Karpas-422 (cell line): ENCODE measurements around the gene TMEM52B. TPM values are rescaled to one million over a fixed set of nuclear protein-coding genes. Genes with fewer than 3 reads are reported as not detected.

Experiments used
- DNase-seq: peaks from one replicate; pipeline ENCODE4 v3.0.0-alpha.2; 2015
- H2AFZ ChIP-seq: fragments of 200-600 bp; sonication (generic); 2 replicates; pipeline ENCODE4 v1.6.1; 2014; ENCODE audit warnings: antibody characterized with exemption, low read length, mixed read lengths
- H3K27ac ChIP-seq: fragments of 200-600 bp; sonication (generic); 2 replicates; pipeline ENCODE4 v1.5.1; 2014; ENCODE audit warnings: mild to moderate bottlenecking, low read length, moderate library complexity
- H3K27me3 ChIP-seq: fragments of 200-600 bp; sonication (generic); 2 replicates; pipeline ENCODE4 v1.6.1; 2014; ENCODE audit warnings: low read length, mixed read lengths
- H3K36me3 ChIP-seq: fragments of 200-600 bp; sonication (generic); 2 replicates; pipeline ENCODE4 v1.6.1; 2014; ENCODE audit warnings: low read length, mixed read lengths; ENCODE audit not compliant: insufficient read depth
- H3K4me1 ChIP-seq: fragments of 200-600 bp; sonication (generic); 2 replicates; pipeline ENCODE4 v1.6.1; 2014; ENCODE audit warnings: mild to moderate bottlenecking, low read length, mixed read lengths
- H3K4me2 ChIP-seq: fragments of 200-600 bp; sonication (generic); 2 replicates; pipeline ENCODE4 v1.6.1; 2014; ENCODE audit warnings: low read length, low read depth, mild to moderate bottlenecking; ENCODE audit not compliant: poor library complexity, severe bottlenecking
- H3K4me3 ChIP-seq: fragments of 200-600 bp; sonication (generic); 2 replicates; pipeline ENCODE4 v1.5.1; 2014; ENCODE audit warnings: mild to moderate bottlenecking, antibody characterized with exemption, low read length, mixed read lengths
- H3K79me2 ChIP-seq: fragments of 200-600 bp; sonication (generic); 2 replicates; pipeline ENCODE4 v1.6.1; 2014; ENCODE audit warnings: mild to moderate bottlenecking, low read length, mixed read lengths
- H3K9ac ChIP-seq: fragments of 200-600 bp; sonication (generic); 2 replicates; pipeline ENCODE4 v1.6.0; 2014; ENCODE audit warnings: low read length
- H3K9me2 ChIP-seq: fragments of 200-600 bp; sonication (generic), shearing (Covaris generic); replicated peaks from 2 replicates; pipeline ENCODE4 v1.6.0; 2014; ENCODE audit warnings: mild to moderate bottlenecking, low read length, moderate library complexity; ENCODE audit not compliant: insufficient read depth
- H3K9me3 ChIP-seq: fragments of 300-700, 200-600 bp; sonication (generic); 2 replicates; pipeline ENCODE4 v1.6.1; 2014; ENCODE audit warnings: low read length, mixed read lengths
- H4K20me1 ChIP-seq: fragments of 200-600 bp; sonication (generic); 2 replicates; pipeline ENCODE4 v1.6.1; 2014; ENCODE audit warnings: mild to moderate bottlenecking, antibody characterized with exemption, low read length, low read depth; ENCODE audit not compliant: insufficient read depth
- total RNA-seq: library from RNA; depleted of rRNA; stranded (reverse); fragments of >200 nt; shearing (Covaris generic); gene quantifications from 2 replicates; pipeline ENCODE4 v1.2.3, GENCODE V29; 2014; ENCODE audit warnings: low replicate concordance

TMEM52B gene
- total RNA-seq, 1 experiment from 2014 or later = not detected

DNA sequence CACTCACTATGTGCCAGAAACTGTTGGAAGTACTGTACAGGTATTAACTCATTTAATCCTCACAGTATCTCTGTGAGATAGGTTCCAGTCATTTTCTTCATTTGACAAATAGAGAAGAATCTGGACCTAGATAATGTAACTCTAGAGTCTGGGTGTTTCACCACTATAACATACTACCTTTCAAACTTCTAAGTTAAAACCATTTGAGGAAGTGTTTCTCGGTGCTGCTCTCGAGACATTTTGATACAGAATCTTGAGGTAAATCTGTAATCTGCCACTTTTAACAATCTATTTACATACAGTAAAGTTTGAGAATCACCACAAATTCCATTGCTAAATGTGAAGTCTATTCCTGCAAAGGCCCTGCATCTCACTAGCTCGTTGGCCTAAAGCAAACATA lies 15.7 kb upstream of the TMEM52B start:
- Histone ChIP-seq H3K79me2 (no peaks in the 10 kb centered on the region), H3K4me3 (no peak overlapping the region), H3K4me2 (no peak overlapping the region), H3K9ac (no peak overlapping the region), H3K27ac (no peak overlapping the region), H3K36me3 (no peaks in the 10 kb centered on the region), H3K27me3 (no peaks in the 10 kb centered on the region; the same call in 1 of the 2 replicates), H3K4me1 (no peaks in the 10 kb centered on the region), H3K9me2 (no peaks in the 10 kb centered on the region), H3K9me3 (no peaks in the 10 kb centered on the region), H2AFZ (no peak overlapping the region), H4K20me1 (no peaks in the 10 kb centered on the region)
- DNase-seq = no peak

- Histone ChIP-seq H3K9ac (no peak overlapping the region), H3K27me3 (no peaks in the 10 kb centered on the region), H3K4me1 (peaks cover 7% of the 10 kb centered on the region), H3K79me2 (no peaks in the 10 kb centered on the region), H3K27ac (no peak overlapping the region), H3K4me3 (no peak overlapping the region), H3K9me3 (no peaks in the 10 kb centered on the region), H3K4me2 (no peak overlapping the region), H3K36me3 (no peaks in the 10 kb centered on the region), H3K9me2 (no peaks in the 10 kb centered on the region), H2AFZ (no peak overlapping the region), H4K20me1 (no peaks in the 10 kb centered on the region)
- no peak for DNase-seq
These were observed 13.4 kb upstream of the TMEM52B start for GRCh38 chr12:10165421-10165820.

DNA sequence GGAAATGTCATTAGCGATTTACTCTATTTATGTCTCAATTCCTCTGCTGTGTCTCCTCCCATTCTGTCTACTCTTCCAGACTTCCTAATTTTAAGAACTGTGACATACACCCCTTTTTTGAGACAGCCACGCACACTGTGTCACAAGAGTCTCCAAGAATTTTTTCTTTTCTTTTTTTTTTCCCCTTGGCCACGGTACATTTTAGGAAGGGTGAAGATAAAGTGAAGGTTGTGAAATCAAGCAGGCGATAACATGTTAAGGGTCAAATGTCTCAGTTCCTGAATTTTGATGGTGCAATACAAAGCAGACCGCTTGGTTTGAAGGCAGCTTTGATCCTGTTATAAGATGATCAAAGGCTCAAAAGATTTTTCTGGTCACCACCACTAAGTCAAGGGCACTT lies 11.2 kb upstream of the TMEM52B start:
- Histone ChIP-seq H3K27me3 (no peaks in the 10 kb centered on the region), H4K20me1 (no peaks in the 10 kb centered on the region), H3K9me2 (no peaks in the 10 kb centered on the region), H3K4me1 (peaks cover 7% of the 10 kb centered on the region), H3K4me3 (no peak overlapping the region), H3K9ac (no peak overlapping the region), H3K4me2 (no peak overlapping the region), H3K9me3 (no peaks in the 10 kb centered on the region), H3K27ac (no peak overlapping the region), H2AFZ (no peak overlapping the region), H3K79me2 (no peaks in the 10 kb centered on the region), H3K36me3 (no peaks in the 10 kb centered on the region)
- DNase-seq = no peak

GRCh38 chr12:10169104-10169503 lies 9.7 kb upstream of the TMEM52B start:
- H3K9ac ChIP-seq = no peak overlapping the region
- no peak for DNase-seq
- no peak overlapping the region for H3K4me2 ChIP-seq

DNA sequence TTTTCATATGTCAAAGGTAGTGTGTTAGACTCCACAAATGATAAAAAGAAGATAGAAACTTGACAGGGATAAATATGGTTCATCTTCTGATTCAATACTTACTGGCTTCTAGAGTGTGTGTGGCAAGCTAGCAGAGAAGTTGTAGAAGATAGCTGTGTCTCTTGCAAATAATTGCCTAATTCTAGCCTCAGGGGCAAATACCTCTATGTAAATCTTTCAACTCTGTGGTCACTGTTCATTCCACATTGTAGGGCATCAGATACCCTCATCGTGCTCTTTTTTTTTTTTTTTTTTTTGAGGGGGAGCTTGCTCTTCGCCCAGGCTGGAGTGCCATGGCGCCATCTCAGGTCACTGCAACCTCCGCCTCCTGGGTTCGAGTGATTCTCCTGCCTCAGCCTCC lies 8.6 kb upstream of the TMEM52B start:
- no peak for DNase-seq
- Histone ChIP-seq H3K27ac (no peak overlapping the region), H3K4me1 (peaks cover 7% of the 10 kb centered on the region), H3K27me3 (no peaks in the 10 kb centered on the region), H3K9me3 (no peaks in the 10 kb centered on the region), H4K20me1 (no peaks in the 10 kb centered on the region), H2AFZ (no peak overlapping the region), H3K9ac (no peak overlapping the region), H3K9me2 (no peaks in the 10 kb centered on the region), H3K36me3 (no peaks in the 10 kb centered on the region), H3K79me2 (no peaks in the 10 kb centered on the region), H3K4me2 (no peak overlapping the region), H3K4me3 (no peak overlapping the region)

More at GRCh38 chr12:10169104-10169503, 9.7 kb upstream of the TMEM52B start:
- no peaks in the 10 kb centered on the region for H4K20me1 ChIP-seq
- no peaks in the 10 kb centered on the region for H3K9me2 ChIP-seq
- H3K27ac ChIP-seq = no peak overlapping the region
- H3K9me3 ChIP-seq = no peaks in the 10 kb centered on the region
- no peak overlapping the region for H3K4me3 ChIP-seq
- no peak overlapping the region for H2AFZ ChIP-seq
- no peaks in the 10 kb centered on the region for H3K27me3 ChIP-seq
- H3K36me3 ChIP-seq = no peaks in the 10 kb centered on the region
- H3K4me1 ChIP-seq = peaks cover 7% of the 10 kb centered on the region
- H3K79me2 ChIP-seq = no peaks in the 10 kb centered on the region

- Histone ChIP-seq H3K9me3 (no peaks in the 10 kb centered on the region), H2AFZ (no peak within 1 kb of the TSS), H3K4me1 (peaks cover 7% of the 10 kb centered on the region), H3K36me3 (no peaks in the 10 kb centered on the region), H3K79me2 (no peaks in the 10 kb centered on the region), H3K27me3 (no peaks in the 10 kb centered on the region), H3K4me2 (no peak within 1 kb of the TSS), H4K20me1 (no peaks in the 10 kb centered on the region), H3K27ac (no peak within 1 kb of the TSS), H3K9ac (no peak within 1 kb of the TSS), H3K9me2 (no peaks in the 10 kb centered on the region), H3K4me3 (no peak within 1 kb of the TSS)
- no peak for DNase-seq
These were observed 6.7 kb upstream of the TMEM52B start, which contains the start of gene OLR1 for GRCh38 chr12:10171973-10172728. Gene OLR1 (minus strand): TSS chr12:10172132. CDS start chr12:10172077, 55 bp downstream.

- Histone ChIP-seq H3K9me3 (no peaks in the 10 kb centered on the region), H3K79me2 (no peaks in the 10 kb centered on the region), H3K9ac (no peak overlapping the region), H3K27me3 (no peaks in the 10 kb centered on the region), H3K4me3 (no peak overlapping the region), H3K9me2 (no peaks in the 10 kb centered on the region), H2AFZ (no peak overlapping the region), H3K4me1 (peaks cover 2% of the 10 kb centered on the region), H4K20me1 (no peaks in the 10 kb centered on the region), H3K27ac (no peak overlapping the region), H3K36me3 (no peaks in the 10 kb centered on the region), H3K4me2 (no peak overlapping the region)
- DNase-seq = no peak
These were observed 3.7 kb upstream of the TMEM52B start for GRCh38 chr12:10174986-10175614.

GRCh38 chr12:10175846-10176636 lies 2.8 kb upstream of the TMEM52B start:
- Histone ChIP-seq H3K79me2 (no peaks in the 10 kb centered on the region), H3K9me3 (no peaks in the 10 kb centered on the region), H3K27ac (no peak overlapping the region), H3K9me2 (no peaks in the 10 kb centered on the region), H3K4me2 (no peak overlapping the region), H3K9ac (no peak overlapping the region), H2AFZ (no peak overlapping the region), H3K27me3 (no peaks in the 10 kb centered on the region), H3K36me3 (no peaks in the 10 kb centered on the region), H3K4me3 (no peak overlapping the region), H3K4me1 (no peaks in the 10 kb centered on the region), H4K20me1 (no peaks in the 10 kb centered on the region)
- DNase-seq = no peak
